DND-41 (cell line): ENCODE data around the gene PET100.

Source experiments
- EZH2 ChIP-seq: IDR thresholded peaks from 3 replicates; pipeline ENCODE4 v1.6.1; 2012; ENCODE audit warnings: borderline replicate concordance, low read depth, mild to moderate bottlenecking, moderate library complexity, low read length, inconsistent platforms; ENCODE audit not compliant: severe bottlenecking
- TF ChIP-seq, protein P1 (sequence below): IDR thresholded peaks from 2 replicates; pipeline ENCODE4 v1.5.1; 2012; ENCODE audit warnings: borderline replicate concordance, low read length, moderate library complexity, mild to moderate bottlenecking; ENCODE audit not compliant: poor library complexity, severe bottlenecking; ENCODE audit errors: extremely low read depth

DNA sequence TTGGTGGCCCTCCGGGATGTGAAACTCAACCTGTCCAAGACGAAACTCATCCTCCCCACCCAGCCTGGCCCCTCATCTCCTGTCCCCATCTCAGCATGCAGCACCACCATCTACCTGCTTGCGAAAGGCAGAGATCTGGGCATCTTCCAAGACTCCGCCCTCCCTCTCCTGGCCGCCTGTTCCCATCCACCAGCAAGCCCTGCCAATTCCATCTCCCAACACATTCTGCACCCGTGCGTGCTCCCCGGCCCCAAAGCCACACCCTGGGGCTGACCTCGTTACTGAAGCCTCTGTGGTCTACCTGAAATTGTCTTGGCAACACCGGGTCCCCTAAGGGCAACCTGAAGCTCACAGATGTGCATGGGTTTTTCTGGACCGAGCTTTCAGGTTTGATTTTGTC, 47.1 kb upstream of the PET100 start:
- TF ChIP-seq EZH2 = no peak
- TF ChIP-seq, protein P1, sequence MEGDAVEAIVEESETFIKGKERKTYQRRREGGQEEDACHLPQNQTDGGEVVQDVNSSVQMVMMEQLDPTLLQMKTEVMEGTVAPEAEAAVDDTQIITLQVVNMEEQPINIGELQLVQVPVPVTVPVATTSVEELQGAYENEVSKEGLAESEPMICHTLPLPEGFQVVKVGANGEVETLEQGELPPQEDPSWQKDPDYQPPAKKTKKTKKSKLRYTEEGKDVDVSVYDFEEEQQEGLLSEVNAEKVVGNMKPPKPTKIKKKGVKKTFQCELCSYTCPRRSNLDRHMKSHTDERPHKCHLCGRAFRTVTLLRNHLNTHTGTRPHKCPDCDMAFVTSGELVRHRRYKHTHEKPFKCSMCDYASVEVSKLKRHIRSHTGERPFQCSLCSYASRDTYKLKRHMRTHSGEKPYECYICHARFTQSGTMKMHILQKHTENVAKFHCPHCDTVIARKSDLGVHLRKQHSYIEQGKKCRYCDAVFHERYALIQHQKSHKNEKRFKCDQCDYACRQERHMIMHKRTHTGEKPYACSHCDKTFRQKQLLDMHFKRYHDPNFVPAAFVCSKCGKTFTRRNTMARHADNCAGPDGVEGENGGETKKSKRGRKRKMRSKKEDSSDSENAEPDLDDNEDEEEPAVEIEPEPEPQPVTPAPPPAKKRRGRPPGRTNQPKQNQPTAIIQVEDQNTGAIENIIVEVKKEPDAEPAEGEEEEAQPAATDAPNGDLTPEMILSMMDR = no peak
